OCI-LY1 (cell line): ENCODE results near the gene CHI3L1.

ENCODE experiments used
- H2AFZ ChIP-seq: fragments of 200-600 bp; sonication (generic), shearing (Covaris generic); 2 replicates; pipeline ENCODE4 v1.6.0; 2014; ENCODE audit warnings: antibody characterized with exemption, mild to moderate bottlenecking, low read length
- H3F3A ChIP-seq: fragments of 200-600 bp; sonication (generic), shearing (Covaris generic); 2 replicates; pipeline ENCODE4 v1.6.0; 2014; ENCODE audit warnings: mild to moderate bottlenecking, antibody characterized with exemption, low read length, moderate library complexity; ENCODE audit not compliant: insufficient read depth
- H3K27ac ChIP-seq: fragments of 200-600 bp; sonication (generic); 2 replicates; pipeline ENCODE4 v1.5.1; 2014; ENCODE audit warnings: low read length, mixed run types, mild to moderate bottlenecking, low read depth; ENCODE audit not compliant: poor library complexity, severe bottlenecking
- H3K27me3 ChIP-seq: fragments of 200-600 bp; sonication (generic); 2 replicates; pipeline ENCODE4 v1.6.0; 2014; ENCODE audit warnings: antibody characterized with exemption, mild to moderate bottlenecking, low read length, moderate library complexity; ENCODE audit not compliant: insufficient read depth
- H3K36me3 ChIP-seq: fragments of 200-600 bp; sonication (generic); 2 replicates; pipeline ENCODE4 v1.6.1; 2014; ENCODE audit warnings: mild to moderate bottlenecking, antibody characterized with exemption, low read length, moderate library complexity, mixed read lengths; ENCODE audit not compliant: insufficient read depth
- H3K4me1 ChIP-seq: fragments of 200-600 bp; sonication (generic); 2 replicates; pipeline ENCODE4 v1.5.1; 2014; ENCODE audit warnings: mild to moderate bottlenecking, low read length, moderate library complexity; ENCODE audit not compliant: insufficient read depth, severe bottlenecking
- H3K4me2 ChIP-seq: fragments of 200-600 bp; sonication (generic), shearing (Covaris generic); 2 replicates; pipeline ENCODE4 v1.6.1; 2014; ENCODE audit warnings: low read length
- H3K4me3 ChIP-seq: fragments of 200-600 bp; sonication (generic); 2 replicates; pipeline ENCODE4 v1.5.1; 2014; ENCODE audit warnings: low read length, low read depth, mild to moderate bottlenecking, mixed read lengths; ENCODE audit not compliant: poor library complexity, severe bottlenecking
- H3K79me2 ChIP-seq: fragments of 200-600 bp; shearing (Covaris generic); 2 replicates; pipeline ENCODE4 v1.6.1; 2016; ENCODE audit warnings: mixed run types, low read length, mixed read lengths; ENCODE audit not compliant: insufficient read depth
- H3K9ac ChIP-seq: fragments of 200-600 bp; sonication (generic), shearing (Covaris generic); 2 replicates; pipeline ENCODE4 v1.6.1; 2014; ENCODE audit warnings: mild to moderate bottlenecking, low read length, mixed read lengths
- H3K9me2 ChIP-seq: fragments of 200-600 bp; sonication (generic), shearing (Covaris generic); 2 replicates; pipeline ENCODE4 v1.6.1; 2014; ENCODE audit warnings: low read depth, mild to moderate bottlenecking, low read length, mixed read lengths
- H3K9me3 ChIP-seq: fragments of 200-600 bp; shearing (Covaris generic); 2 replicates; pipeline ENCODE4 v1.6.1; 2014; ENCODE audit warnings: low read length, mixed read lengths
- H4K20me1 ChIP-seq: fragments of 200-600 bp; sonication (generic), shearing (Covaris generic); 2 replicates; pipeline ENCODE4 v1.6.0; 2016; ENCODE audit warnings: mild to moderate bottlenecking, low read length; ENCODE audit not compliant: insufficient read depth
- CTCF ChIP-seq: fragments of 200-600 bp; sonication (generic), shearing (Covaris generic); IDR thresholded peaks from 2 replicates; pipeline ENCODE4 v1.5.1; 2017; ENCODE audit warnings: mild to moderate bottlenecking, antibody characterized with exemption, low read length, moderate library complexity, mixed read lengths
- EZH2 ChIP-seq: fragments of 200-600 bp; sonication (generic), shearing (Covaris generic); IDR thresholded peaks from 2 replicates; pipeline ENCODE4 v1.8.0; 2017; ENCODE audit warnings: borderline replicate concordance, mixed run types, mild to moderate bottlenecking, antibody characterized with exemption, low read length, moderate library complexity, mixed read lengths

Gene CHI3L1

GRCh38 chr1:203138066-203138465 is 48.4 kb downstream of the CHI3L1 start:
- no peak for TF ChIP-seq EZH2
- TF ChIP-seq CTCF = no peak
- H3K9me2 ChIP-seq = no peaks in the 10 kb centered on the region
- H3K9ac ChIP-seq = no peak overlapping the region
- H3K36me3 ChIP-seq = no peaks in the 10 kb centered on the region
- H4K20me1 ChIP-seq = no peaks in the 10 kb centered on the region
- H3K27me3 ChIP-seq = peaks cover 8% of the 10 kb centered on the region
- no peak overlapping the region for H3K4me2 ChIP-seq
- no peak overlapping the region for H3K4me3 ChIP-seq
- no peaks in the 10 kb centered on the region for H3F3A ChIP-seq
- H3K4me1 ChIP-seq = no peaks in the 10 kb centered on the region
- H3K79me2 ChIP-seq = no peaks in the 10 kb centered on the region
- no peak overlapping the region for H3K27ac ChIP-seq
- no peak overlapping the region for H2AFZ ChIP-seq
- no peaks in the 10 kb centered on the region for H3K9me3 ChIP-seq

GRCh38 chr1:203137324-203137723 is 49.2 kb downstream of the CHI3L1 start:
- H3K4me3 ChIP-seq = no peak overlapping the region
- H2AFZ ChIP-seq = no peak overlapping the region
- no peaks in the 10 kb centered on the region for H3F3A ChIP-seq
- no peak for TF ChIP-seq CTCF
- H3K4me2 ChIP-seq = no peak overlapping the region
- no peaks in the 10 kb centered on the region for H3K9me3 ChIP-seq
- no peaks in the 10 kb centered on the region for H3K4me1 ChIP-seq
- H3K36me3 ChIP-seq = no peaks in the 10 kb centered on the region
- H3K9me2 ChIP-seq = no peaks in the 10 kb centered on the region
- H3K27ac ChIP-seq = no peak overlapping the region
- H4K20me1 ChIP-seq = no peaks in the 10 kb centered on the region
- H3K9ac ChIP-seq = no peak overlapping the region
- no peaks in the 10 kb centered on the region for H3K79me2 ChIP-seq
- H3K27me3 ChIP-seq = peaks cover 3% of the 10 kb centered on the region; the same call in 1 of the 2 replicates

- Histone ChIP-seq H3K79me2 (no peaks in the 10 kb centered on the region), H3K27me3 (peaks cover 3% of the 10 kb centered on the region; the same call in 1 of the 2 replicates), H3K9ac (no peak overlapping the region), H3K4me1 (no peaks in the 10 kb centered on the region), H2AFZ (no peak overlapping the region), H3K4me2 (no peak overlapping the region), H3K9me2 (no peaks in the 10 kb centered on the region), H3F3A (no peaks in the 10 kb centered on the region), H3K9me3 (no peaks in the 10 kb centered on the region), H4K20me1 (no peaks in the 10 kb centered on the region), H3K4me3 (no peak overlapping the region), H3K36me3 (no peaks in the 10 kb centered on the region), H3K27ac (no peak overlapping the region)
- TF ChIP-seq CTCF (no peak), EZH2 (no peak)
These were observed 50.0 kb downstream of the CHI3L1 start for GRCh38 chr1:203136409-203137042.
